HFF-Myc (cell line): ENCODE results near the gene TXNRD2.
"Not testable (repeated sequence)": the region's sequence is repeated elsewhere in the genome, so short reads cannot be mapped to it uniquely, and the experiment has no call there.

Source experiments
- DNase-seq: peaks from one replicate; pipeline ENCODE4 v3.0.0-alpha.2; 2011; ENCODE audit warnings: low read depth; ENCODE audit errors: extremely low read depth
- H3K4me3 ChIP-seq: replicated peaks from 2 replicates; pipeline ENCODE4 v1.5.1; 2011; ENCODE audit warnings: low read depth, mild to moderate bottlenecking, control low read depth, low read length
- CTCF ChIP-seq: IDR thresholded peaks from 2 replicates; pipeline ENCODE4 v1.5.1; 2012; ENCODE audit warnings: mild to moderate bottlenecking, low read depth, low read length, control low read depth; ENCODE audit errors: missing control alignments

Gene TXNRD2

DNA sequence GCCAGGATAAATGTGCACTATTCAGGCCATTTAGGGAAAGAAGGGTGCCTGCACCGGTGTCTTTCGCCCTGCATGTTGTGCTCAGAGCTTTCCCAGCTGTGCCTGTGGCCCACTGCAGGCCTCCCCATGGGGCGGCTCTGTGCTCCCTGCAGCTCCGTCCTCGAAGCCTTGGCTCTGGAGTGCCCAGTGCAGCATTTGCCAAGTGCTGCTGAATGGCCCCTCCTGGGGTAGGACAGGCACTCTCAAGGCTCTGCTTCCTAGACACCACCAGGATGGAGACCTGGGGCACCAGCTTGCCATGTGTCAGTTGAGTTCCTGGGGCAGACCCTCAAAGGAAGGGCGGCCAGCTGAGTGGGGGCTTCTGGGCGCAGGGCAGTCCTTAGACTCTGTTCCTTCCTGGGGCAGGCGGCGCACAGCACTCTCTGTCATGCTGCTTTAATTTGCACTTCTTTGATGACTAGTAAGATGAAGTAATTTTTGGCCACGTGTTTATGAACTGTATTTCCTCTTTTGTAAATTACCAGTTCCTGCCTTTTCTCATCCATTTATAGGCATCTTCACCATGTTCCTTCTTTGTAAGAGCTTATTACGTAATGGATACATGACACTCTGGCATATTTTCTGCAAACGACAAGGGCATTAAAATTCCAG, 54.9 kb downstream of the TXNRD2 start:
- no peak overlapping the region for H3K4me3 ChIP-seq
- DNase-seq, result peak; percentile 71
- TF ChIP-seq CTCF, result no peak

- H3K4me3 ChIP-seq, result no peak overlapping the region
- TF ChIP-seq CTCF, result no peak
- no peak for DNase-seq
Measured at GRCh38 chr22:19885841-19886592, 55.6 kb downstream of the TXNRD2 start.

DNA sequence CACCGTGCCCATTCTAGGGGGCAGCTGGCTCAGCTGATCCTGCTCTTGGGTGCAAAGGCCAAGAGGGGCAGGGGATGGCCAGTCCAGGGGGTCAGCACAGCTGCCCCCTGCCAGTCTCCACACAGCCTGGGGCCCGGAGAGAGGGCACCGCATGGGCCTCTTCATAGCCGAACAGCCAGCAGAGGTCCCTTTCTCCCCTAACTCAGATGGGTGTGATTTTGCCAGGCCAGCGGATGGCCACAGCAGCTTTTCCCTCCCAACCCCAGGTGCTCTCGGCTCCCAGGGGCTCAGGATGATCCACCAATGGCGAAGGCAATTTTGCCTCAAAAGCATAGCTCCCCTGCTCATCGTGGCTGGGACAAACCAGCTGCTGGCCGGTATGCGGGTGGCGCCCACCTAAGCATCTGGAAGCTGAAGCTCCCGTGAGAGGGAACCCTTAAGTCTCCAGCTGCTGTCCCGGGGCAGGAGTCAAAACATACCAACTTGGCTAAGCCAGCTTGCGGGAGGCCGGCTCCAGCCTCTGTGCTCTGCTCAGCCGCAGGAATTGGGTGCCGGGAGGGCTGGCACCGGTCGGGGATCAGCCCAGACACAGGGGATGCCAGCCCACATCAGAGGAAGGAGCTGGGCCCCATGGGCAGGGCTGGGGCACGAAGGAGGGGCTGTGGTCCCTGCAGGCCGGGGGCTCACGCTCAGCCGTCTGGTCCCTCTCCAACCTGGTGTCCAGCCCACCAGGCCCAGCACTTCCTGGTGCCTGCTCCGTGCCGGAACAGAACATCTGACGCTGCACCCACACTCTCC, 56.5 kb downstream of the TXNRD2 start:
- no peak for DNase-seq
- no peak overlapping the region for H3K4me3 ChIP-seq
- TF ChIP-seq CTCF, result no peak

DNA sequence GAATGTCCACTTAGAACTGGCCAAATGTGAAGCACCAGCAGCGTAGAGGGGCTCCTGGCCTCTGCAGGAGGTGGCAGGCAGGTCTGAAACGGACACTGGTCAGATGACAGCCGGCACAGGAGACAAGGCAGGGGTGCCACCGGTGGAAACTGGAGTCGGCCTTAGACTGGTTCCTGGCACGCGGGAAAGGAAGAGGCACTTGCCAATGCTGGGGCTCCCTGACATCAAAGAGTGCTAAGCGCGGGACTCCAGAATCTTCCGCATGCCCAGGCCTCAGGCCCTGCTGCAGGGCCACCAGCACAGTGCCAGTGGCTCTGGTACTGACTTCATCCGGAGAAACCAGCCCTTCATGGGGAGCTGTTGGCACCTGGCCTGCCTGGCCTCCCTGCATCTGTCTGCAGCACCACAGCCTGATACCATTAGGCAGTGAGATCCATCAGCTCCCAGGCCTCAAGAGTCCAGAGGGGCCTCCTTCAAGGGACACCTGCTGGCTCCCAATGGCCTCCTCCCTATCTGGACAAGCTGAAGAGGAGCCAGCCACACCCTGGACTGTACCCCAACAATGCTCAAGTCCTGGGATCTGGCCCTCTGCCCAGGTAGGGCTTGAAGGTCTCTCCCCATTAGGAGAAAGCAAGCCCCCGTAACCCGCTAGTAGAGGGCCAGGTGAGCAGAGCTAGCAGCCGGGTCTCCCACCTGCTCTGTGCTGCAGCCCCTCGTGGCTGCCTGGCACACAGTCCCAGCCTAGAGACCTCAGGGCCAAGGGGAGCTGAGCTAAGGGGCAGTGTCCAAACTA, 57.3 kb downstream of the TXNRD2 start:
- no peak for TF ChIP-seq CTCF
- H3K4me3 ChIP-seq, result no peak overlapping the region
- no peak for DNase-seq

GRCh38 chr22:19883446-19883845, 58.2 kb downstream of the TXNRD2 start:
- DNase-seq, H3K4me3 ChIP-seq: not testable (repeated sequence)

DNA sequence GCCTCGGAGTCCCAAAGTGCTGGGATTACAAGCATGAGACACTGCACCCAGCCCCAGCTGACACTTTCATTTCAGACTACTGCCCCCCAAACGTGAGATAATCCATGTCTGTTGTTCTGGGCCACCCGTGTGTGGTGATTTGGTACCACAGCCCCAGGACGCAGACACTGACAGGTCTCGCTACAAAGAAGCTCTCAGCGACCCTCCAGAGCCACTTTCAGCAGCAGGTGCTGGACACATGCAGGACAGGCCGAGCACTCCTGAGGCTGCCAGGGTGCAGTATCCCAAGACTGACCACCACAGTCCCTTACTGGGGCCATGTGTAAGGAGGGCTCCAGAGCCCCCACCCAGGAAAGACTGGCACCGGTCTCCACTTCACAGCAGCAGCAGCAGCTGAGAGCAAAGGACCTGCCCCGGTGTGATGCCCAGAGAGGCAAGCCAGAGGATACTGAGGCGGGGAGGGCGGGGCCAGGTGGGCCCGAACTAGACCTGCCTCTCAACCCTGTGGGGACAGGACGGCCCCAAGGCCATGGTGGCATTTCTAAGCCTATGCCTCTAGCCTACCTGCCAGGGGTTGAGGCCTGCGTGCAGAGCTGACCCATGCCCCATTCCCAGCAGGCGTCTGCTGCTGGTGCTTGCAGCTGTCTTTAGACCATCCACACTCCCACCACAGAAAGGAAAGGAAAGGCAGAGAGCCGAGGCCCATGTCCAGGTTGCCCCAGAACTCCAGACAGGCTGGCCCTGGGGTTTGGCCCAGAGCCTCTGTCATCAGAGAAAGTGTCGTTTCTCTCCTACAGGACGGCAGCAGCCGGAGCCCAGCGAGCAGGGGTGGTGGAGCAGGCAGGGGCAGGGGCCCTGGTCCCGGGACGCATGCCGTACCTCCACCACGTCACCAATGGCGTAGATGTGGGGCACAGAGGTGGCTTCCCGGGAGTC, 58.9 kb downstream of the TXNRD2 start:
- no peak overlapping the region for H3K4me3 ChIP-seq
- no peak for TF ChIP-seq CTCF
- DNase-seq, result no peak
